ENCODE results near the gene FBXO34. TPM values are rescaled to one million over a fixed set of nuclear protein-coding genes. Genes with fewer than 3 reads are reported as not detected.

FBXO34 gene
- total RNA-seq, 6 experiments from 2014 or later = 6.2 to 10.3 (median 8.7) TPM

DNA sequence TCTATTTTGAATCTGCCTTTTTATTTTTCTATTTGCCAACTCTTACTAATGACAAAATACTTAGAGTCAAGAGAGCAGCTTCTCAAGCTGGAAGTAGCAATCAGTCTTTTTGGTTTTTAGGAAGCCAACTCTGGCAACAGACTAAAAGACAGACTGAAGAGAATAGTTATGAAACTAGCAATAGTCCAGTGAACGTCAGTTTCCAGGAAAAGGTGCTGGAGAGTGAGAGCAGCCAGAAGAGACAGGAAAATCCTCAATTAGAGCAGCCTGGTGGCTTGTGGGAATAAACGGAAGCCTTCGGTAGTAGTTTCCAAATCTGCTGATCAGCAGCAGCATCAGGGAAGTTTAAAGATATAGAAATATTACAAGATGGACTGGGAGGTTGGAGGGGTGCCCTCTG, 113.3 kb downstream of the FBXO34 start:
- Histone ChIP-seq H3K36me3 (peaks cover 0 to 33% (median 10%) of the 10 kb centered on the region in 4 donors), H3K27ac (no peak overlapping the region), H3K4me3 (no peak overlapping the region), H3K4me1 (no peaks in the 10 kb centered on the region), H3K27me3 (no peaks in the 10 kb centered on the region), H3K9me3 (no peaks in the 10 kb centered on the region)
- TF ChIP-seq, protein P1, sequence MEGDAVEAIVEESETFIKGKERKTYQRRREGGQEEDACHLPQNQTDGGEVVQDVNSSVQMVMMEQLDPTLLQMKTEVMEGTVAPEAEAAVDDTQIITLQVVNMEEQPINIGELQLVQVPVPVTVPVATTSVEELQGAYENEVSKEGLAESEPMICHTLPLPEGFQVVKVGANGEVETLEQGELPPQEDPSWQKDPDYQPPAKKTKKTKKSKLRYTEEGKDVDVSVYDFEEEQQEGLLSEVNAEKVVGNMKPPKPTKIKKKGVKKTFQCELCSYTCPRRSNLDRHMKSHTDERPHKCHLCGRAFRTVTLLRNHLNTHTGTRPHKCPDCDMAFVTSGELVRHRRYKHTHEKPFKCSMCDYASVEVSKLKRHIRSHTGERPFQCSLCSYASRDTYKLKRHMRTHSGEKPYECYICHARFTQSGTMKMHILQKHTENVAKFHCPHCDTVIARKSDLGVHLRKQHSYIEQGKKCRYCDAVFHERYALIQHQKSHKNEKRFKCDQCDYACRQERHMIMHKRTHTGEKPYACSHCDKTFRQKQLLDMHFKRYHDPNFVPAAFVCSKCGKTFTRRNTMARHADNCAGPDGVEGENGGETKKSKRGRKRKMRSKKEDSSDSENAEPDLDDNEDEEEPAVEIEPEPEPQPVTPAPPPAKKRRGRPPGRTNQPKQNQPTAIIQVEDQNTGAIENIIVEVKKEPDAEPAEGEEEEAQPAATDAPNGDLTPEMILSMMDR (IDR thresholded peaks at IDR 0.05) = no peak
- no peak for TF ChIP-seq POLR2A (IDR thresholded peaks at IDR 0.05)
- DNase-seq = no peak
- 63% methylated on average over 2 of the region's 3 CpGs for WGBS (ENCODE audit: insufficient coverage, low coverage, low lambda C conversion rate, missing lambda C conversion rate)
- intact Hi-C loops (cut with DNase I) = no loop called here
- ATAC-seq = no peak

DNA sequence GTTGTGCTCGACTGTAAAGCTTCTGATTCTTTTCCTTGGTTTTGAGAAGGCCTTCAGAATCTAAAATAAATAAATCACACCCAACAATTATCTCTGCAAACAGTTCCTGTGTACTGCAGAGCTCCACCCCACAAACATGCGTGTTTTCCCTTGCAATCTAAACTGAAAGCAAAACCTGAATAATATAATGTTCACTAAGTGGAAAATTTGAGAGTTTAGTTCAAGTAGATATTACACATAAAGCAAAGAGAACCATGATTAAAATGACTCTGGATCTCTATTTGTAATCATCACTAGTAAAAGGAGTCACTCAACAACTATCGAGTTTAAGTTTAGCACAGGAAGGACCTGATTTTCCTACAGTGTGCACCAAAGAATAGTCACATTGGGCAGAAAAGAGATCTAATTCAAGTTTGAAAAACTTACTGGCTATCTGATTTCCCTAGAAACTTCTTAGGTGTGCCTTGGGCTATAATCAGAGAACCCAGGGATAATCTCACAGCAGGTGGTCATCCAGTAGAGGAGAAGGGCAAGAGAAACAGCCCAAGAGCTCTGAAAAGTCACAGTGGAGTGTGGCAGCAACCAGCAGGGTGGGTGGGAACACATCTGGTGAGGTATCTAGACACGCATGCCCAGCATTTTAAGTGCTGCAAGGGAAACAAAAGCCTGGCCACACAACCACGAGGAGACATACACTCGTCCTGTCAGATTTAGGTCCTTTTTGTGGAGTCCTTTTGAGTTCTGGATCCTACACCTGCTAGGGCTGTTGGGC, 115.0 kb downstream of the FBXO34 start:
- no peak overlapping the region for H3K4me3 ChIP-seq
- DNase-seq (no peak), ATAC-seq (no peak)
- WGBS (ENCODE audit: insufficient coverage, low coverage, low lambda C conversion rate, missing lambda C conversion rate) = 66% methylated on average over 3 of the region's 6 CpGs
- TF ChIP-seq POLR2A (IDR thresholded peaks at IDR 0.05) = no peak
- TF ChIP-seq, protein P1 (IDR thresholded peaks at IDR 0.05) = no peak
- no peak overlapping the region for H3K27ac ChIP-seq
- H3K27me3 ChIP-seq = no peaks in the 10 kb centered on the region
- no peaks in the 10 kb centered on the region for H3K4me1 ChIP-seq
- peaks cover 0 to 21% (median 3%) of the 10 kb centered on the region in 4 donors for H3K36me3 ChIP-seq
- intact Hi-C loops (cut with DNase I) = no loop called here
- no peaks in the 10 kb centered on the region for H3K9me3 ChIP-seq

DNA sequence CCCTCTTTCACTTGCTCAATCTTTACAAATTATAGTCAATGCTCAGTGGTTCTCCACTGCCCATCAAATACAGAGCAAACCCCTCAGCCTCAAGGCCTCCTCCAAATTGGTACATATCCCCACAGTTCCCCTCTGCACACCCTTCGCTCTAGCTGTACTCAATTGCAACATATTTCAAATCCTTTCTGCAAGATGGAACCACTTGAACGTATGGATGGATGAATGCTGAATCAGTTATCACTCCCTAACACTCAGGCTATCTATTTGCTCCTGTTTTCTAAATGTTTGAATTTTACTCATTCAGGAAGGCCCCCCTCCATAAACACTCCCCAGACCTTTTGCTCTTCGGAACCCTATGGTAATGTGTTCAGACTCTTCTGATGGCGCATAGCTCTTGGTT, 115.9 kb downstream of the FBXO34 start:
- H3K27ac ChIP-seq = no peak overlapping the region
- TF ChIP-seq, protein P1 (IDR thresholded peaks at IDR 0.05) = no peak
- TF ChIP-seq POLR2A (IDR thresholded peaks at IDR 0.05) = no peak
- H3K27me3 ChIP-seq = no peaks in the 10 kb centered on the region
- DNase-seq (no peak), ATAC-seq (no peak)
- intact Hi-C loops (cut with DNase I) = no loop called here
- H3K9me3 ChIP-seq = no peaks in the 10 kb centered on the region
- no peaks in the 10 kb centered on the region for H3K4me1 ChIP-seq
- peaks cover 0 to 17% (median 1%) of the 10 kb centered on the region in 4 donors for H3K36me3 ChIP-seq
- WGBS (ENCODE audit: insufficient coverage, low coverage, low lambda C conversion rate, missing lambda C conversion rate) = 87% methylated on average over 4 of the region's 4 CpGs
- H3K4me3 ChIP-seq = no peak overlapping the region

DNA sequence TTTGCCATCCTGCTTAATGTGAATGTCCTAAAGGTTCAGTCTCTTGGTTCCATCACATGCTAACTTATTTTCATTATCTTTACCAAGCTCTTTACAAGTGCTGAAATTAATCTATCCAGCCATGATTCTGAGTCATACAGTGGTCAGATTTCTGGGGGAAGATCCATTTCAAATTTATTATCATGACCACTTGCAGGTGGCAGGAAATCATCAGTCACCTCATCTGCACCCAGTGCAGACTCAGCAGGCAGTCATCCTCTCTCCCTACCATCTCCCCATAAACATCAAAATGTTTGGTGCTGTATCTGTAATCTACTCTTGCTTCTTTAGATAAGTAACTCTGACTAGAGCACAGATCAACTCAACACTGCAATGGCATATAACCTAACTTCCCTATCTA, 116.9 kb downstream of the FBXO34 start:
- TF ChIP-seq POLR2A (IDR thresholded peaks at IDR 0.05) = no peak
- TF ChIP-seq, protein P1 (IDR thresholded peaks at IDR 0.05) = no peak
- DNase-seq (no peak), ATAC-seq (no peak)
- intact Hi-C loops (cut with DNase I) = no loop called here
- Histone ChIP-seq H3K4me3 (no peak overlapping the region), H3K36me3 (peaks cover 0 to 17% (median 1%) of the 10 kb centered on the region in 4 donors), H3K9me3 (no peaks in the 10 kb centered on the region), H3K4me1 (no peaks in the 10 kb centered on the region), H3K27me3 (no peaks in the 10 kb centered on the region), H3K27ac (no peak overlapping the region)
